Keratinocyte (primary cell): ENCODE measurements around the gene FNDC3B. TPM values are rescaled to one million over a fixed set of nuclear protein-coding genes. Genes with fewer than 3 reads are reported as not detected.

Source experiments
- DNase-seq: peaks from one replicate; pipeline ENCODE4 v3.0.0-alpha.2; 2011; ENCODE audit warnings: low read depth, missing footprints, low spot score
- FAIRE-seq: peaks from 2 replicates; lab custom pipeline; 2011; peaks lifted over from hg19 to GRCh38; lab: Jason Lieb, UNC
- H2AFZ ChIP-seq: 2 replicates; pipeline ENCODE4 v1.6.0; 2012; ENCODE audit warnings: low read length, control low read depth, inconsistent platforms; ENCODE audit not compliant: control insufficient read depth
- H3K27ac ChIP-seq: 2 replicates; pipeline ENCODE4 v1.5.1; 2011; ENCODE audit warnings: low read length; ENCODE audit not compliant: control insufficient read depth, insufficient read depth
- H3K27me3 ChIP-seq: 3 replicates; pipeline ENCODE4 v1.6.0; 2011; ENCODE audit warnings: low read length; ENCODE audit not compliant: control insufficient read depth, insufficient read depth; ENCODE audit errors: extremely low read depth
- H3K36me3 ChIP-seq, 2 experiments: 2 replicates in 1 of 2; 3 replicates in 1 of 2; pipeline ENCODE4 v1.5.1; 2011; ENCODE audit warnings: low read length in 2 of 2, mild to moderate bottlenecking in 1 of 2; ENCODE audit not compliant: control insufficient read depth in 2 of 2, insufficient read depth in 2 of 2; ENCODE audit errors: extremely low read depth in 1 of 2
- H3K4me1 ChIP-seq: 3 replicates; pipeline ENCODE4 v1.5.1; 2011; ENCODE audit warnings: low read length; ENCODE audit not compliant: control insufficient read depth, insufficient read depth; ENCODE audit errors: extremely low read depth
- H3K4me2 ChIP-seq: 3 replicates; pipeline ENCODE4 v1.6.0; 2011; ENCODE audit warnings: low read depth, low read length; ENCODE audit not compliant: control insufficient read depth, insufficient read depth; ENCODE audit errors: extremely low read depth
- H3K4me3 ChIP-seq, 3 experiments: fragments of 200-600 bp in 1 of 3; sonication (generic) in 1 of 3; 2 replicates in 2 of 3; 3 replicates in 1 of 3; pipeline ENCODE4 v1.5.1; 2011 to 2016; ENCODE audit warnings: low read length in 3 of 3, mild to moderate bottlenecking in 3 of 3, control low read depth in 2 of 3, inconsistent platforms in 1 of 3, low read depth in 1 of 3, mixed read lengths in 1 of 3, mixed run types in 1 of 3, moderate library complexity in 1 of 3; ENCODE audit not compliant: control insufficient read depth in 2 of 3, insufficient read depth in 2 of 3; ENCODE audit errors: extremely low read depth in 1 of 3
- H3K79me2 ChIP-seq: 2 replicates; pipeline ENCODE4 v1.6.0; 2012; ENCODE audit warnings: low read length; ENCODE audit not compliant: control insufficient read depth, insufficient read depth
- H3K9ac ChIP-seq: 3 replicates; pipeline ENCODE4 v1.6.0; 2011; ENCODE audit warnings: low read length; ENCODE audit not compliant: control insufficient read depth, insufficient read depth; ENCODE audit errors: extremely low read depth
- H3K9me1 ChIP-seq: 3 replicates; pipeline ENCODE4 v1.6.0; 2011; ENCODE audit warnings: low read length; ENCODE audit not compliant: control insufficient read depth, insufficient read depth; ENCODE audit errors: extremely low read depth
- H3K9me3 ChIP-seq: 2 replicates; pipeline ENCODE4 v1.5.1; 2012; ENCODE audit warnings: low read depth, low read length; ENCODE audit not compliant: control insufficient read depth
- H4K20me1 ChIP-seq: 3 replicates; pipeline ENCODE4 v1.6.0; 2011; ENCODE audit warnings: low read length; ENCODE audit not compliant: control insufficient read depth, insufficient read depth; ENCODE audit errors: extremely low read depth
- EZH2 ChIP-seq: IDR thresholded peaks from one replicate; pipeline ENCODE4 v1.6.1; 2012; ENCODE audit warnings: inconsistent platforms, mild to moderate bottlenecking, low read length, moderate library complexity
- dilution Hi-C: fragments of 300-500 bp; cut with MboI; formaldehyde crosslinking; loops from one replicate; pipeline ENCODE4 v1.7.0; 2020; ENCODE audit warnings: low sequenced_read_pairs; ENCODE audit not compliant: extremely low pct_ligation_motif_present
- polyA plus RNA-seq, 5 experiments: library from polyadenylated mRNA; depleted of rRNA in 3 of 5; stranded (reverse) in 3 of 5; stranded (forward) in 1 of 5; unstranded in 1 of 5; fragments of >200 nt; gene quantifications; 1 replicate in 1 of 5; 2 replicates in 3 of 5; 3 replicates in 1 of 5; pipeline versions ENCODE4 v1.2.1 to v1.2.3, GENCODE V29; 2011 to 2012; ENCODE audit warnings: missing spikeins in 2 of 5, low read depth in 1 of 5, low replicate concordance in 1 of 5
- TF ChIP-seq, protein P1 (sequence below), 3 experiments: IDR thresholded peaks in 1 of 3; conservative IDR thresholded peaks in 1 of 3; optimal IDR thresholded peaks in 1 of 3; 2 replicates in 2 of 3; 3 replicates in 1 of 3; pipeline versions ENCODE3 to v1.5.1; 2011; ENCODE audit warnings: low read length in 3 of 3, mild to moderate bottlenecking in 3 of 3, moderate library complexity in 2 of 3, control low read depth in 1 of 3, inconsistent platforms in 1 of 3; ENCODE audit not compliant: insufficient read depth in 2 of 3; ENCODE audit errors: extremely low read depth in 1 of 3

FNDC3B gene
- polyA plus RNA-seq, 1 donor (not counting 4 experiments of a cell fraction or from before 2014, with no cell fraction given), result 31.4 TPM

DNA sequence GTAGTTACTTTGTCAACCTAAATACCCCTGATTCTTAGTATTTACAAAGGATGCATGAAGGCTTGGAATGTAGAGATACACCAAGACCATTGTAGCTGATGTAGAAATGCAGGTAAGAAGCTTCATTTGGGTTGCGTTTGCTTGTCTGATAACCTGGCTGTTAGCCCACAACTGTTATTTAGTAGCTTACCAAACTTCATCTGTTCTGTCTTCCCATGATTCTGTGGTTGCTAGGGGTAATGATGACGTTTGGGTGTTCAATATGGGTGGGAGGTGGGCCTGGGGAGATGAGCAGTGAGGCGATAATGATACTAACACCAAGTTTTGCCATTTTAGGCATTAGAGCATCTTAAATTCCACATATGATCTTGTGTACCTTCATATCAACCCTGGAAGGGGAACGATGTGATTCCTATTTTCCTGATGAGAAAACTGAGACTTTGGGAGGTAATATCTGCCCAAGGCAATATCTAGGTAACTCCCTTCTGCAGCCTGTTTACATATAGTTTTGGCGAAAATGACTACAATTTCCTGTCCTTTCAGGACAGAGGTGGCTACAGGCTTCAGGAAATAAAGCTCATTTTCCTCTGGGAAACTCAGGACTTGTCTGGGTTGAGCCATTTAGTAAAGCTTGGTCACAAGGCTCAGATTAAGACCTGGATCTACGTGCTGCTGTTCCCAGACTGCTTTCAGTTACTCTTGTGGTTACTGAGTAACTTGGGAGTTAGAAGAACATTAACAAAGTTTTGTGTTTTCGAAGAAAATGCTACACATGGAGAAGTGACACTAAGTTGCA, 26.8 kb downstream of the FNDC3B start:
- dilution Hi-C loops, result no loop called here
- no peaks in the 10 kb centered on the region for H3K4me1 ChIP-seq
- H3K9me1 ChIP-seq, result no peaks in the 10 kb centered on the region
- H2AFZ ChIP-seq, result no peak overlapping the region
- FAIRE-seq (peak; percentile 13), DNase-seq (no peak)
- no peaks in the 10 kb centered on the region for H3K9me3 ChIP-seq
- no peak overlapping the region for H3K4me2 ChIP-seq
- H3K9ac ChIP-seq, result no peak overlapping the region
- no peaks in the 10 kb centered on the region for H3K27me3 ChIP-seq
- H3K79me2 ChIP-seq, result peaks cover 93% of the 10 kb centered on the region
- peaks cover 4% of the 10 kb centered on the region for H4K20me1 ChIP-seq
- H3K36me3 ChIP-seq, result peaks cover 4% of the 10 kb centered on the region in 2 experiments
- H3K27ac ChIP-seq, result no peak overlapping the region
- TF ChIP-seq EZH2, result no peak
- TF ChIP-seq, protein P1, sequence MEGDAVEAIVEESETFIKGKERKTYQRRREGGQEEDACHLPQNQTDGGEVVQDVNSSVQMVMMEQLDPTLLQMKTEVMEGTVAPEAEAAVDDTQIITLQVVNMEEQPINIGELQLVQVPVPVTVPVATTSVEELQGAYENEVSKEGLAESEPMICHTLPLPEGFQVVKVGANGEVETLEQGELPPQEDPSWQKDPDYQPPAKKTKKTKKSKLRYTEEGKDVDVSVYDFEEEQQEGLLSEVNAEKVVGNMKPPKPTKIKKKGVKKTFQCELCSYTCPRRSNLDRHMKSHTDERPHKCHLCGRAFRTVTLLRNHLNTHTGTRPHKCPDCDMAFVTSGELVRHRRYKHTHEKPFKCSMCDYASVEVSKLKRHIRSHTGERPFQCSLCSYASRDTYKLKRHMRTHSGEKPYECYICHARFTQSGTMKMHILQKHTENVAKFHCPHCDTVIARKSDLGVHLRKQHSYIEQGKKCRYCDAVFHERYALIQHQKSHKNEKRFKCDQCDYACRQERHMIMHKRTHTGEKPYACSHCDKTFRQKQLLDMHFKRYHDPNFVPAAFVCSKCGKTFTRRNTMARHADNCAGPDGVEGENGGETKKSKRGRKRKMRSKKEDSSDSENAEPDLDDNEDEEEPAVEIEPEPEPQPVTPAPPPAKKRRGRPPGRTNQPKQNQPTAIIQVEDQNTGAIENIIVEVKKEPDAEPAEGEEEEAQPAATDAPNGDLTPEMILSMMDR (optimal IDR thresholded peaks at IDR 0.05 in 1 of 3, IDR thresholded peaks at IDR 0.05 in 1 of 3, conservative IDR thresholded peaks at IDR 0.05 in 1 of 3; ENCODE audit: extremely low read depth in 1 of 3, insufficient read depth in 2 of 3, low read length in 3 of 3), result no peak
- no peak overlapping the region for H3K4me3 ChIP-seq

- Histone ChIP-seq H3K9me1 (no peaks in the 10 kb centered on the region), H3K27me3 (no peaks in the 10 kb centered on the region), H3K9me3 (no peaks in the 10 kb centered on the region), H3K27ac (no peak overlapping the region), H3K9ac (no peak overlapping the region), H3K4me3 (no peak overlapping the region), H4K20me1 (peaks cover 4% of the 10 kb centered on the region), H3K79me2 (peaks cover 94% of the 10 kb centered on the region), H3K4me1 (no peaks in the 10 kb centered on the region), H3K4me2 (no peak overlapping the region), H3K36me3 (peaks cover 4% of the 10 kb centered on the region in 2 experiments), H2AFZ (no peak overlapping the region)
- dilution Hi-C loops, result no loop called here
- no peak for TF ChIP-seq EZH2
- TF ChIP-seq, protein P1 (optimal IDR thresholded peaks at IDR 0.05 in 1 of 3, IDR thresholded peaks at IDR 0.05 in 1 of 3, conservative IDR thresholded peaks at IDR 0.05 in 1 of 3; ENCODE audit: extremely low read depth in 1 of 3, insufficient read depth in 2 of 3, low read length in 3 of 3), result no peak
- no peak for DNase-seq
- no peak for FAIRE-seq
These were observed 27.8 kb downstream of the FNDC3B start for GRCh38 chr3:172066880-172067796.
